GM23338 (cell line): ENCODE measurements around the gene LHFPL4. TPM values are rescaled to one million over a fixed set of nuclear protein-coding genes. Genes with fewer than 3 reads are reported as not detected.

Experiments
- ATAC-seq: fragments of 200-7000 bp; cut with Tn5 transposase; 3 replicates; pipeline ENCODE4 v1.9.1; 2020
- DNase-seq: peaks from one replicate; pipeline ENCODE4 v3.0.0-alpha.2; 2015; ENCODE audit warnings: low spot score
- H2AFZ ChIP-seq: fragments of 200-600 bp; sonication (generic); 2 replicates; pipeline ENCODE4 v1.8.0; 2016; ENCODE audit warnings: antibody characterized with exemption, mild to moderate bottlenecking, moderate library complexity
- H3F3A ChIP-seq: fragments of 200-600 bp; sonication (generic); replicated peaks from 2 replicates; pipeline ENCODE4 v1.8.0; 2017; ENCODE audit warnings: antibody characterized with exemption, mixed run types, low read depth
- H3K27ac ChIP-seq: fragments of 200-600 bp; sonication (generic); 2 replicates; pipeline ENCODE4 v1.6.1; 2016; ENCODE audit warnings: low read depth
- H3K27me3 ChIP-seq: fragments of 200-600 bp; sonication (generic); 2 replicates; pipeline ENCODE4 v1.8.0; 2016; ENCODE audit warnings: mild to moderate bottlenecking, mixed run types, moderate library complexity; ENCODE audit not compliant: insufficient read depth
- H3K36me3 ChIP-seq: fragments of 200-600 bp; sonication (generic); 2 replicates; pipeline ENCODE4 v1.8.0; 2016; ENCODE audit warnings: mild to moderate bottlenecking; ENCODE audit not compliant: insufficient read depth
- H3K4me1 ChIP-seq: fragments of 200-600 bp; sonication (generic); 2 replicates; pipeline ENCODE4 v1.8.0; 2016; ENCODE audit warnings: mild to moderate bottlenecking, moderate library complexity; ENCODE audit not compliant: insufficient read depth
- H3K4me2 ChIP-seq: fragments of 200-600 bp; sonication (generic); 2 replicates; pipeline ENCODE4 v1.7.1; 2017; ENCODE audit warnings: mixed run types
- H3K4me3 ChIP-seq: fragments of 200-600 bp; sonication (generic); 2 replicates; pipeline ENCODE4 v1.6.1; 2016; ENCODE audit warnings: mixed run types
- H3K79me2 ChIP-seq: fragments of 200-600 bp; sonication (generic); replicated peaks from 2 replicates; pipeline ENCODE4 v1.8.0; 2017; ENCODE audit warnings: mild to moderate bottlenecking; ENCODE audit not compliant: insufficient read depth
- H3K9me2 ChIP-seq: fragments of 200-600 bp; sonication (generic); 2 replicates; pipeline ENCODE4 v1.8.0; 2017; ENCODE audit not compliant: insufficient read depth
- H4K20me1 ChIP-seq: fragments of 200-600 bp; sonication (generic); replicated peaks from 2 replicates; pipeline ENCODE4 v1.8.0; 2017; ENCODE audit warnings: mild to moderate bottlenecking; ENCODE audit not compliant: insufficient read depth
- H3K27ac Mint-ChIP-seq: 2 replicates; pipeline ENCODE4 v1.8.0; 2020; ENCODE audit warnings: inconsistent platforms, mild to moderate bottlenecking, moderate library complexity, mixed read lengths
- H3K27me3 Mint-ChIP-seq: 3 replicates; pipeline ENCODE4 v1.8.0; 2022; ENCODE audit warnings: low read depth, mild to moderate bottlenecking, moderate library complexity, mixed read lengths, inconsistent platforms; ENCODE audit not compliant: insufficient read depth, poor library complexity
- H3K36me3 Mint-ChIP-seq: 3 replicates; pipeline ENCODE4 v1.8.0; 2021; ENCODE audit warnings: low read depth, mild to moderate bottlenecking, inconsistent platforms, moderate library complexity, mixed read lengths
- H3K4me1 Mint-ChIP-seq: 3 replicates; pipeline ENCODE4 v1.8.0; 2020; ENCODE audit warnings: mild to moderate bottlenecking, inconsistent platforms, mixed read lengths
- H3K4me3 Mint-ChIP-seq: 3 replicates; pipeline ENCODE4 v1.8.0; 2021; ENCODE audit warnings: moderate library complexity, mild to moderate bottlenecking, inconsistent platforms, mixed read lengths
- H3K9me3 Mint-ChIP-seq: 3 replicates; pipeline ENCODE4 v1.8.0; 2020; ENCODE audit warnings: moderate library complexity, mild to moderate bottlenecking, inconsistent platforms, mixed read lengths
- CREB1 ChIP-seq: fragments of 250-450 bp; sonication (Bioruptor Pico); IDR thresholded peaks from 2 replicates; pipeline ENCODE4 v1.5.0; 2020; ENCODE audit warnings: low read depth, mild to moderate bottlenecking, moderate library complexity
- EZH2 ChIP-seq: fragments of 200-600 bp; sonication (generic); IDR thresholded peaks from one replicate; pipeline ENCODE4 v1.8.0; 2017; ENCODE audit warnings: antibody characterized with exemption, mild to moderate bottlenecking, low read depth; ENCODE audit not compliant: unreplicated experiment
- EZH2phosphoT487 ChIP-seq: fragments of 200-600 bp; sonication (generic); IDR thresholded peaks from one replicate; pipeline ENCODE4 v1.8.1; 2018; ENCODE audit warnings: antibody characterized with exemption; ENCODE audit not compliant: unreplicated experiment
- JUNB ChIP-seq: IDR thresholded peaks from one replicate; pipeline ENCODE4 v1.6.1; 2016; ENCODE audit warnings: antibody characterized with exemption; ENCODE audit not compliant: unreplicated experiment
- NANOG ChIP-seq: IDR thresholded peaks from 2 replicates; pipeline ENCODE4 v1.6.1; 2016; ENCODE audit warnings: antibody characterized with exemption, borderline replicate concordance
- POLR2AphosphoS5 ChIP-seq: IDR thresholded peaks from 2 replicates; pipeline ENCODE4 v1.6.1; 2016; ENCODE audit warnings: antibody characterized with exemption, low read depth
- STAT1 ChIP-seq: IDR thresholded peaks from one replicate; pipeline ENCODE4 v1.6.1; 2016; ENCODE audit warnings: antibody characterized with exemption; ENCODE audit not compliant: unreplicated experiment
- ZNF114 ChIP-seq: fragments of 250-450 bp; sonication (Bioruptor Pico); IDR thresholded peaks from 2 replicates; pipeline ENCODE4 v1.5.0; 2020; ENCODE audit warnings: mild to moderate bottlenecking, moderate library complexity
- ZNF331 ChIP-seq: fragments of 250-450 bp; sonication (Bioruptor Pico); IDR thresholded peaks from 2 replicates; pipeline ENCODE4 v1.5.0; 2020; ENCODE audit warnings: low read depth, mild to moderate bottlenecking, moderate library complexity
- polyA plus RNA-seq: library from polyadenylated mRNA; unstranded; fragments of >200 nt; fragmentation: Nextera tagmentation; extraction: Ambion mirVana; gene quantifications from 2 replicates; pipeline ENCODE4 v1.2.1, GENCODE V29; 2016
- total RNA-seq: library from RNA; depleted of rRNA; stranded (reverse); fragments of >200 nt; shearing (Covaris generic); gene quantifications from 2 replicates; pipeline ENCODE4 v1.2.3, GENCODE V29; 2014
- TF ChIP-seq, protein P1 (sequence below): IDR thresholded peaks from 2 replicates; pipeline ENCODE4 v1.6.1; 2016; ENCODE audit warnings: antibody characterized with exemption
- TF ChIP-seq, protein P2 (sequence below): IDR thresholded peaks from one replicate; pipeline ENCODE4 v1.6.1; 2018; ENCODE audit warnings: antibody characterized with exemption; ENCODE audit not compliant: unreplicated experiment
- TF ChIP-seq, protein P3 (sequence below): fragments of 250-450 bp; sonication (Bioruptor Pico); IDR thresholded peaks from 2 replicates; pipeline ENCODE4 v1.5.0; 2020; ENCODE audit warnings: mild to moderate bottlenecking, moderate library complexity
- TF ChIP-seq, protein P4 (sequence below), 2 experiments: fragments of 200-600 bp in 1 of 2; sonication (generic) in 1 of 2; conservative IDR thresholded peaks; 2 replicates each; pipeline versions ENCODE4 v1.5.1 to v1.6.1; 2016 to 2017; ENCODE audit warnings: antibody characterized with exemption in 2 of 2, low read depth in 2 of 2, mild to moderate bottlenecking in 2 of 2, moderate library complexity in 1 of 2

Gene LHFPL4
- total and polyA plus RNA-seq, 2 experiments from 2014 or later, result 2.3 to 11.5 TPM

- H3K9me3 Mint-ChIP-seq, result no peaks in the 10 kb centered on the region
- H3F3A ChIP-seq, result no peaks in the 10 kb centered on the region
- no peak overlapping the region for H3K27ac Mint-ChIP-seq
- H3K27me3 Mint-ChIP-seq, result peaks cover 31% of the 10 kb centered on the region
- no peaks in the 10 kb centered on the region; the same call in 1 of the 2 replicates for H4K20me1 ChIP-seq
- no peaks in the 10 kb centered on the region; the same call in 2 of the 3 replicates for H3K36me3 Mint-ChIP-seq
- no peak overlapping the region for H3K4me3 ChIP-seq
- no peak overlapping the region for H3K4me2 ChIP-seq
- ATAC-seq (no peak), DNase-seq (no peak)
- H3K27ac ChIP-seq, result no peak overlapping the region
- H2AFZ ChIP-seq, result no peak overlapping the region
- no peak overlapping the region for H3K4me3 Mint-ChIP-seq
- no peaks in the 10 kb centered on the region for H3K79me2 ChIP-seq
- no peaks in the 10 kb centered on the region for H3K9me2 ChIP-seq
- peaks cover 25% of the 10 kb centered on the region for H3K27me3 ChIP-seq
- no peaks in the 10 kb centered on the region for H3K4me1 ChIP-seq
- TF ChIP-seq, protein P1, sequence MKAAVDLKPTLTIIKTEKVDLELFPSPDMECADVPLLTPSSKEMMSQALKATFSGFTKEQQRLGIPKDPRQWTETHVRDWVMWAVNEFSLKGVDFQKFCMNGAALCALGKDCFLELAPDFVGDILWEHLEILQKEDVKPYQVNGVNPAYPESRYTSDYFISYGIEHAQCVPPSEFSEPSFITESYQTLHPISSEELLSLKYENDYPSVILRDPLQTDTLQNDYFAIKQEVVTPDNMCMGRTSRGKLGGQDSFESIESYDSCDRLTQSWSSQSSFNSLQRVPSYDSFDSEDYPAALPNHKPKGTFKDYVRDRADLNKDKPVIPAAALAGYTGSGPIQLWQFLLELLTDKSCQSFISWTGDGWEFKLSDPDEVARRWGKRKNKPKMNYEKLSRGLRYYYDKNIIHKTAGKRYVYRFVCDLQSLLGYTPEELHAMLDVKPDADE, result no peak
- no peak for TF ChIP-seq STAT1
- TF ChIP-seq, protein P2, sequence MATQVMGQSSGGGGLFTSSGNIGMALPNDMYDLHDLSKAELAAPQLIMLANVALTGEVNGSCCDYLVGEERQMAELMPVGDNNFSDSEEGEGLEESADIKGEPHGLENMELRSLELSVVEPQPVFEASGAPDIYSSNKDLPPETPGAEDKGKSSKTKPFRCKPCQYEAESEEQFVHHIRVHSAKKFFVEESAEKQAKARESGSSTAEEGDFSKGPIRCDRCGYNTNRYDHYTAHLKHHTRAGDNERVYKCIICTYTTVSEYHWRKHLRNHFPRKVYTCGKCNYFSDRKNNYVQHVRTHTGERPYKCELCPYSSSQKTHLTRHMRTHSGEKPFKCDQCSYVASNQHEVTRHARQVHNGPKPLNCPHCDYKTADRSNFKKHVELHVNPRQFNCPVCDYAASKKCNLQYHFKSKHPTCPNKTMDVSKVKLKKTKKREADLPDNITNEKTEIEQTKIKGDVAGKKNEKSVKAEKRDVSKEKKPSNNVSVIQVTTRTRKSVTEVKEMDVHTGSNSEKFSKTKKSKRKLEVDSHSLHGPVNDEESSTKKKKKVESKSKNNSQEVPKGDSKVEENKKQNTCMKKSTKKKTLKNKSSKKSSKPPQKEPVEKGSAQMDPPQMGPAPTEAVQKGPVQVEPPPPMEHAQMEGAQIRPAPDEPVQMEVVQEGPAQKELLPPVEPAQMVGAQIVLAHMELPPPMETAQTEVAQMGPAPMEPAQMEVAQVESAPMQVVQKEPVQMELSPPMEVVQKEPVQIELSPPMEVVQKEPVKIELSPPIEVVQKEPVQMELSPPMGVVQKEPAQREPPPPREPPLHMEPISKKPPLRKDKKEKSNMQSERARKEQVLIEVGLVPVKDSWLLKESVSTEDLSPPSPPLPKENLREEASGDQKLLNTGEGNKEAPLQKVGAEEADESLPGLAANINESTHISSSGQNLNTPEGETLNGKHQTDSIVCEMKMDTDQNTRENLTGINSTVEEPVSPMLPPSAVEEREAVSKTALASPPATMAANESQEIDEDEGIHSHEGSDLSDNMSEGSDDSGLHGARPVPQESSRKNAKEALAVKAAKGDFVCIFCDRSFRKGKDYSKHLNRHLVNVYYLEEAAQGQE, result no peak
- TF ChIP-seq ZNF331, result no peak
- TF ChIP-seq, protein P3, sequence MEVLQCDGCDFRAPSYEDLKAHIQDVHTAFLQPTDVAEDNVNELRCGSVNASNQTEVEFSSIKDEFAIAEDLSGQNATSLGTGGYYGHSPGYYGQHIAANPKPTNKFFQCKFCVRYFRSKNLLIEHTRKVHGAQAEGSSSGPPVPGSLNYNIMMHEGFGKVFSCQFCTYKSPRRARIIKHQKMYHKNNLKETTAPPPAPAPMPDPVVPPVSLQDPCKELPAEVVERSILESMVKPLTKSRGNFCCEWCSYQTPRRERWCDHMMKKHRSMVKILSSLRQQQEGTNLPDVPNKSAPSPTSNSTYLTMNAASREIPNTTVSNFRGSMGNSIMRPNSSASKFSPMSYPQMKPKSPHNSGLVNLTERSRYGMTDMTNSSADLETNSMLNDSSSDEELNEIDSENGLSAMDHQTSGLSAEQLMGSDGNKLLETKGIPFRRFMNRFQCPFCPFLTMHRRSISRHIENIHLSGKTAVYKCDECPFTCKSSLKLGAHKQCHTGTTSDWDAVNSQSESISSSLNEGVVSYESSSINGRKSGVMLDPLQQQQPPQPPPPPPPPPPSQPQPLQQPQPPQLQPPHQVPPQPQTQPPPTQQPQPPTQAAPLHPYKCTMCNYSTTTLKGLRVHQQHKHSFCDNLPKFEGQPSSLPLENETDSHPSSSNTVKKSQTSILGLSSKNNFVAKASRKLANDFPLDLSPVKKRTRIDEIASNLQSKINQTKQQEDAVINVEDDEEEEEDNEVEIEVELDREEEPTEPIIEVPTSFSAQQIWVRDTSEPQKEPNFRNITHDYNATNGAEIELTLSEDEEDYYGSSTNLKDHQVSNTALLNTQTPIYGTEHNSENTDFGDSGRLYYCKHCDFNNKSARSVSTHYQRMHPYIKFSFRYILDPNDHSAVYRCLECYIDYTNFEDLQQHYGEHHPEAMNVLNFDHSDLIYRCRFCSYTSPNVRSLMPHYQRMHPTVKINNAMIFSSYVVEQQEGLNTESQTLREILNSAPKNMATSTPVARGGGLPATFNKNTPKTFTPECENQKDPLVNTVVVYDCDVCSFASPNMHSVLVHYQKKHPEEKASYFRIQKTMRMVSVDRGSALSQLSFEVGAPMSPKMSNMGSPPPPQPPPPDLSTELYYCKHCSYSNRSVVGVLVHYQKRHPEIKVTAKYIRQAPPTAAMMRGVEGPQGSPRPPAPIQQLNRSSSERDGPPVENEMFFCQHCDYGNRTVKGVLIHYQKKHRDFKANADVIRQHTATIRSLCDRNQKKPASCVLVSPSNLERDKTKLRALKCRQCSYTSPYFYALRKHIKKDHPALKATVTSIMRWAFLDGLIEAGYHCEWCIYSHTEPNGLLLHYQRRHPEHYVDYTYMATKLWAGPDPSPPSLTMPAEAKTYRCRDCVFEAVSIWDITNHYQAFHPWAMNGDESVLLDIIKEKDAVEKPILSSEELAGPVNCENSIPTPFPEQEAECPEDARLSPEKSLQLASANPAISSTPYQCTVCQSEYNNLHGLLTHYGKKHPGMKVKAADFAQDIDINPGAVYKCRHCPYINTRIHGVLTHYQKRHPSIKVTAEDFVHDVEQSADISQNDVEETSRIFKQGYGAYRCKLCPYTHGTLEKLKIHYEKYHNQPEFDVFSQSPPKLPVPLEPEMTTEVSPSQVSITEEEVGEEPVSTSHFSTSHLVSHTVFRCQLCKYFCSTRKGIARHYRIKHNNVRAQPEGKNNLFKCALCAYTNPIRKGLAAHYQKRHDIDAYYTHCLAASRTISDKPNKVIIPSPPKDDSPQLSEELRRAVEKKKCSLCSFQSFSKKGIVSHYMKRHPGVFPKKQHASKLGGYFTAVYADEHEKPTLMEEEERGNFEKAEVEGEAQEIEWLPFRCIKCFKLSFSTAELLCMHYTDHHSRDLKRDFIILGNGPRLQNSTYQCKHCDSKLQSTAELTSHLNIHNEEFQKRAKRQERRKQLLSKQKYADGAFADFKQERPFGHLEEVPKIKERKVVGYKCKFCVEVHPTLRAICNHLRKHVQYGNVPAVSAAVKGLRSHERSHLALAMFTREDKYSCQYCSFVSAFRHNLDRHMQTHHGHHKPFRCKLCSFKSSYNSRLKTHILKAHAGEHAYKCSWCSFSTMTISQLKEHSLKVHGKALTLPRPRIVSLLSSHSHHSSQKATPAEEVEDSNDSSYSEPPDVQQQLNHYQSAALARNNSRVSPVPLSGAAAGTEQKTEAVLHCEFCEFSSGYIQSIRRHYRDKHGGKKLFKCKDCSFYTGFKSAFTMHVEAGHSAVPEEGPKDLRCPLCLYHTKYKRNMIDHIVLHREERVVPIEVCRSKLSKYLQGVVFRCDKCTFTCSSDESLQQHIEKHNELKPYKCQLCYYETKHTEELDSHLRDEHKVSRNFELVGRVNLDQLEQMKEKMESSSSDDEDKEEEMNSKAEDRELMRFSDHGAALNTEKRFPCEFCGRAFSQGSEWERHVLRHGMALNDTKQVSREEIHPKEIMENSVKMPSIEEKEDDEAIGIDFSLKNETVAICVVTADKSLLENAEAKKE (CRISPR knock-in tag), result no peak
- no peak for TF ChIP-seq NANOG
- TF ChIP-seq, protein P4, sequence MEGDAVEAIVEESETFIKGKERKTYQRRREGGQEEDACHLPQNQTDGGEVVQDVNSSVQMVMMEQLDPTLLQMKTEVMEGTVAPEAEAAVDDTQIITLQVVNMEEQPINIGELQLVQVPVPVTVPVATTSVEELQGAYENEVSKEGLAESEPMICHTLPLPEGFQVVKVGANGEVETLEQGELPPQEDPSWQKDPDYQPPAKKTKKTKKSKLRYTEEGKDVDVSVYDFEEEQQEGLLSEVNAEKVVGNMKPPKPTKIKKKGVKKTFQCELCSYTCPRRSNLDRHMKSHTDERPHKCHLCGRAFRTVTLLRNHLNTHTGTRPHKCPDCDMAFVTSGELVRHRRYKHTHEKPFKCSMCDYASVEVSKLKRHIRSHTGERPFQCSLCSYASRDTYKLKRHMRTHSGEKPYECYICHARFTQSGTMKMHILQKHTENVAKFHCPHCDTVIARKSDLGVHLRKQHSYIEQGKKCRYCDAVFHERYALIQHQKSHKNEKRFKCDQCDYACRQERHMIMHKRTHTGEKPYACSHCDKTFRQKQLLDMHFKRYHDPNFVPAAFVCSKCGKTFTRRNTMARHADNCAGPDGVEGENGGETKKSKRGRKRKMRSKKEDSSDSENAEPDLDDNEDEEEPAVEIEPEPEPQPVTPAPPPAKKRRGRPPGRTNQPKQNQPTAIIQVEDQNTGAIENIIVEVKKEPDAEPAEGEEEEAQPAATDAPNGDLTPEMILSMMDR (conservative IDR thresholded peaks at IDR 0.05; ENCODE audit: low read depth in 2 of 2), result no peak
- no peak for TF ChIP-seq CREB1 (CRISPR knock-in tag)
- no peak for TF ChIP-seq EZH2
- no peak for TF ChIP-seq JUNB
- no peak for TF ChIP-seq POLR2AphosphoS5
- TF ChIP-seq EZH2phosphoT487, result no peak
- no peak for TF ChIP-seq ZNF114 (CRISPR knock-in tag)
- H3K4me1 Mint-ChIP-seq, result peaks cover 11% of the 10 kb centered on the region
- H3K36me3 ChIP-seq, result no peaks in the 10 kb centered on the region
Observed at GRCh38 chr3:9501226-9501625, 52.4 kb downstream of the LHFPL4 start.
